K562 (cell line): Measurements from ENCODE around the gene ACTRT3. TPM values are rescaled to one million over a fixed set of nuclear protein-coding genes. Genes with fewer than 3 reads are reported as not detected.
A peak's percentile ranks its signal among the peaks of the same experiment; 100 is the strongest.

Experiments
- ARID3A ChIP-seq: IDR thresholded peaks from 2 replicates; pipeline ENCODE4 v1.6.1; 2012; ENCODE audit warnings: low read depth, low read length, improper control_type of control experiment, borderline replicate concordance
- CHD7 ChIP-seq: fragments of 200-600 bp; sonication (generic); IDR thresholded peaks from one replicate; pipeline ENCODE4 v1.6.1; 2012; ENCODE audit warnings: mild to moderate bottlenecking, low read depth, low read length, inconsistent platforms
- FOSL1 ChIP-seq: fragments of 200-800 bp; sonication (Bioruptor generic); conservative IDR thresholded peaks from 2 replicates; pipeline ENCODE4 v1.6.1; 2016; ENCODE audit warnings: missing genetic modification characterization, missing compliant biosample characterization
- MYBL2 ChIP-seq, 2 experiments: fragments of 450-650 bp in 1 of 2; sonication (generic) in 1 of 2; formaldehyde crosslinking in 1 of 2; IDR thresholded peaks; 2 replicates each; pipeline versions ENCODE4 v1.6.1 to v1.8.1; 2017 to 2022; ENCODE audit warnings: borderline replicate concordance in 1 of 2, inconsistent platforms in 1 of 2, low read depth in 1 of 2, mild to moderate bottlenecking in 1 of 2, missing genetic modification reagents in 1 of 2, moderate library complexity in 1 of 2
- NR3C1 ChIP-seq: sonication (generic); formaldehyde crosslinking; IDR thresholded peaks from 2 replicates; pipeline ENCODE4 v1.8.1; 2022; ENCODE audit warnings: missing genetic modification reagents
- TEAD2 ChIP-seq: fragments of 450-650 bp; IDR thresholded peaks from 2 replicates; pipeline ENCODE4 v1.6.1; 2016; ENCODE audit warnings: missing genetic modification characterization, control low read depth, missing compliant biosample characterization
- ZBTB49 ChIP-seq: sonication (generic); formaldehyde crosslinking; IDR thresholded peaks from 2 replicates; pipeline ENCODE4 v1.8.0; 2022; ENCODE audit warnings: missing genetic modification reagents, mild to moderate bottlenecking, borderline replicate concordance
- ZC3H8 ChIP-seq: fragments of 450-650 bp; IDR thresholded peaks from 2 replicates; pipeline ENCODE4 v1.6.1; 2017
- ZNF134 ChIP-seq: fragments of 250-450 bp; sonication (Bioruptor Pico); conservative IDR thresholded peaks from 2 replicates; pipeline ENCODE4 v1.4.0; 2020
- ZNF174 ChIP-seq: fragments of 250-450 bp; sonication (Bioruptor Pico); IDR thresholded peaks from 2 replicates; pipeline ENCODE4 v1.4.0; 2020; ENCODE audit warnings: mild to moderate bottlenecking
- ZNF3 ChIP-seq: fragments of 250-450 bp; sonication (Bioruptor Pico); IDR thresholded peaks from 2 replicates; pipeline ENCODE4 v1.5.0; 2021; ENCODE audit warnings: mild to moderate bottlenecking, moderate library complexity
- ZNF41 ChIP-seq: fragments of 250-450 bp; sonication (Bioruptor Pico); conservative IDR thresholded peaks from 2 replicates; pipeline ENCODE4 v1.4.0; 2020; ENCODE audit warnings: mild to moderate bottlenecking
- polyA plus RNA-seq, 8 experiments: library from polyadenylated mRNA; depleted of rRNA in 4 of 8; stranded (reverse) in 5 of 8; unstranded in 3 of 8; fragments of >200 nt; fragmentation: Nextera tagmentation in 2 of 8; fragmentation: Illumina TruSeq in 1 of 8; extraction: Ambion mirVana in 2 of 8; extraction: Trizol in 1 of 8; gene quantifications; 2 replicates each; pipeline versions ENCODE4 v1.2.1 to v1.2.3, GENCODE V29; 2011 to 2014; ENCODE audit warnings: inconsistent platforms in 1 of 8, missing spikeins in 1 of 8
- total RNA-seq, 7 experiments: library from RNA; depleted of rRNA in 6 of 7; stranded (reverse); fragments of >200 nt in 6 of 7; fragmentation: Illumina TruSeq in 2 of 7; extraction: Trizol in 2 of 7; gene quantifications; 2 replicates each; pipeline versions ENCODE4 v1.2.1 to v1.2.3, GENCODE V29; 2011 to 2021; ENCODE audit warnings: low replicate concordance in 1 of 7

ACTRT3 gene
- total and polyA plus RNA-seq, 9 of the 15 experiments (the other 6 are each of a cell fraction or from before 2014, with no cell fraction given): 0.06 to 0.11 (median 0.07) TPM; not detected in 5

- TF ChIP-seq ARID3A (no peak), ZNF3 (CRISPR knock-in tag) (no peak), ZNF174 (CRISPR knock-in tag) (no peak), ZC3H8 (no peak), ZNF134 (no peak), CHD7 (no peak), NR3C1 (CRISPR knock-in tag) (no peak), ZNF41 (no peak), FOSL1 (tag) (peak; percentile 57), TEAD2 (no peak), MYBL2 (IDR thresholded peaks at IDR 0.05; ENCODE audit: low read depth) (no peak), MYBL2 (CRISPR knock-in tag; IDR thresholded peaks at IDR 0.05; ENCODE audit: borderline replicate concordance) (no peak), ZBTB49 (CRISPR knock-in tag) (no peak)
Observed at GRCh38 chr3:169781209-169781855, 12.0 kb upstream of the ACTRT3 start (continued).
